ENCODE results near the gene ZNF382.
"Not testable (repeated sequence)": the region's sequence is repeated elsewhere in the genome, so short reads cannot be mapped to it uniquely, and the experiment has no call there.

The ZNF382 gene
- 10.9 to 18.9 reads per million in 2 donors for total RNA-seq

GRCh38 chr19:36605101-36605876, at the start of gene ZNF382:
ZNF382 (plus strand) TSS chr19:36605313; CDS start chr19:36609915, 4,602 bp downstream.
- DNase-seq, result peak; percentile 67 to 91 (median 79)

- DNase-seq, result no peak
Measured at GRCh38 chr19:36564391-36564790, 40.7 kb upstream of the ZNF382 start.

GRCh38 chr19:36572593-36573019, 32.5 kb upstream of the ZNF382 start:
- no peak for DNase-seq

GRCh38 chr19:36573020-36573894, 31.9 kb upstream of the ZNF382 start, which contains the start of gene ZNF529:
ZNF529 (minus strand) TSS chr19:36573292; CDS start chr19:36572346, 946 bp downstream.
- peak; percentile 56 to 95 (median 87) for DNase-seq

- peak in 2 of 5 experiments; percentile 1 to 36 for DNase-seq
Measured at GRCh38 chr19:36573895-36574720, 31.0 kb upstream of the ZNF382 start.

- no peak for DNase-seq
Measured at GRCh38 chr19:36574741-36575140, 30.4 kb upstream of the ZNF382 start.

- no peak for DNase-seq
Measured at GRCh38 chr19:36577271-36577996, 27.7 kb upstream of the ZNF382 start.

GRCh38 chr19:36579255-36579654, 25.9 kb upstream of the ZNF382 start:
- no peak for DNase-seq

GRCh38 chr19:36602681-36603080, 2.4 kb upstream of the ZNF382 start:
- not testable (repeated sequence) for DNase-seq

- DNase-seq, result peak; percentile 71 to 92 (median 85)
Measured at GRCh38 chr19:36604656-36605100, 435 bp upstream of the ZNF382 start.

GRCh38 chr19:36605877-36606478, 865 bp downstream of the ZNF382 start:
- no peak for DNase-seq

- no peak for DNase-seq
Measured at GRCh38 chr19:36627057-36627456, 21.9 kb downstream of the ZNF382 start.

GRCh38 chr19:36635342-36635741, 30.2 kb downstream of the ZNF382 start:
- DNase-seq, result no peak

- no peak for DNase-seq
Measured at GRCh38 chr19:36638862-36639510, 33.9 kb downstream of the ZNF382 start.

GRCh38 chr19:36646746-36647145, 41.6 kb downstream of the ZNF382 start:
- no peak for DNase-seq

- DNase-seq, result no peak
Measured at GRCh38 chr19:36652958-36653357, 47.8 kb downstream of the ZNF382 start.

- peak in 1 of 5 experiments; percentile 25 for DNase-seq
Measured at GRCh38 chr19:36665832-36666231, 60.7 kb downstream of the ZNF382 start.

GRCh38 chr19:36668646-36669045, 63.5 kb downstream of the ZNF382 start:
- DNase-seq, result no peak

- no peak for DNase-seq
Measured at GRCh38 chr19:36672368-36672767, 67.3 kb downstream of the ZNF382 start.

- no peak for DNase-seq
Measured at GRCh38 chr19:36674201-36674600, 69.1 kb downstream of the ZNF382 start.

GRCh38 chr19:36679455-36679854, 74.3 kb downstream of the ZNF382 start:
- no peak for DNase-seq
